Liver (tissue), 9 donors: ENCODE results near the gene ANKS3. TPM values are rescaled to one million over a fixed set of nuclear protein-coding genes. Genes with fewer than 3 reads are reported as not detected.
A peak's percentile ranks its signal among the peaks of the same experiment; 100 is the strongest.

ENCODE experiments used
- DNase-seq: peaks from one replicate; pipeline ENCODE4 v3.0.0-alpha.2; 2017; ENCODE audit warnings: low spot score
- H3K27ac ChIP-seq, 2 donors: one replicate each; pipeline ENCODE4 v1.7.0; 2013; ENCODE audit warnings: inconsistent platforms in 2 of 2, low read length in 2 of 2, control low read depth in 1 of 2, low read depth in 1 of 2, mild to moderate bottlenecking in 1 of 2
- H3K27me3 ChIP-seq, 4 donors: one replicate each; pipeline versions ENCODE4 v1.6.1 to v1.7.0; 2013; ENCODE audit warnings: low read length in 3 of 4, inconsistent platforms in 1 of 4, mild to moderate bottlenecking in 1 of 4, moderate library complexity in 1 of 4; ENCODE audit not compliant: control insufficient read depth in 4 of 4, insufficient read depth in 4 of 4
- H3K36me3 ChIP-seq, 4 donors: one replicate each; pipeline versions ENCODE4 v1.6.1 to v1.7.0; 2013; ENCODE audit warnings: low read length in 3 of 4, mild to moderate bottlenecking in 3 of 4, low read depth in 1 of 4, moderate library complexity in 1 of 4; ENCODE audit not compliant: control insufficient read depth in 4 of 4, insufficient read depth in 3 of 4
- H3K4me1 ChIP-seq, 4 donors: one replicate each; pipeline versions ENCODE4 v1.6.1 to v1.7.0; 2013; ENCODE audit warnings: low read length in 3 of 4, mild to moderate bottlenecking in 3 of 4, moderate library complexity in 1 of 4; ENCODE audit not compliant: control insufficient read depth in 4 of 4, insufficient read depth in 4 of 4
- H3K4me3 ChIP-seq, 3 donors: one replicate each; pipeline versions ENCODE4 v1.6.1 to v1.7.0; 2013; ENCODE audit warnings: low read length in 3 of 3, control low read depth in 1 of 3, low read depth in 1 of 3, mild to moderate bottlenecking in 1 of 3
- H3K9ac ChIP-seq, 2 donors: one replicate each; pipeline ENCODE4 v1.7.0; 2013; ENCODE audit warnings: low read length in 2 of 2, mild to moderate bottlenecking in 2 of 2, moderate library complexity in 2 of 2, control low read depth in 1 of 2, low read depth in 1 of 2
- H3K9me3 ChIP-seq, 4 donors: one replicate each; pipeline versions ENCODE4 v1.6.1 to v1.7.0; 2013; ENCODE audit warnings: low read length in 3 of 4; ENCODE audit not compliant: control insufficient read depth in 4 of 4
- EGR1 ChIP-seq, 2 donors: IDR thresholded peaks; 2 replicates each; pipeline ENCODE4 v1.6.1; 2016 to 2018; ENCODE audit warnings: antibody characterized with exemption in 2 of 2, low read depth in 2 of 2
- FOXA1 ChIP-seq: IDR thresholded peaks from 2 replicates; pipeline ENCODE4 v1.6.1; 2016; ENCODE audit warnings: antibody characterized with exemption
- FOXA2 ChIP-seq: IDR thresholded peaks from 2 replicates; pipeline ENCODE4 v1.6.1; 2016; ENCODE audit warnings: antibody characterized with exemption
- GABPA ChIP-seq, 2 donors: IDR thresholded peaks in 1 of 2; conservative IDR thresholded peaks in 1 of 2; 2 replicates each; pipeline ENCODE4 v1.6.1; 2016; ENCODE audit warnings: antibody characterized with exemption in 2 of 2, mild to moderate bottlenecking in 1 of 2, moderate library complexity in 1 of 2
- HNF4G ChIP-seq: IDR thresholded peaks from 2 replicates; pipeline ENCODE4 v1.6.1; 2016; ENCODE audit warnings: antibody characterized with exemption
- NR2F2 ChIP-seq: IDR thresholded peaks from 2 replicates; pipeline ENCODE4 v1.6.1; 2016; ENCODE audit warnings: antibody characterized with exemption
- RAD21 ChIP-seq, 2 donors: IDR thresholded peaks; 2 replicates each; pipeline ENCODE4 v1.6.1; 2016; ENCODE audit warnings: antibody characterized with exemption in 2 of 2, mild to moderate bottlenecking in 2 of 2
- RXRA ChIP-seq, 2 donors: IDR thresholded peaks; 2 replicates each; pipeline ENCODE4 v1.6.1; 2017 to 2018; ENCODE audit warnings: antibody characterized with exemption in 2 of 2, mild to moderate bottlenecking in 1 of 2
- SP1 ChIP-seq: IDR thresholded peaks from 2 replicates; pipeline ENCODE4 v1.6.1; 2018; ENCODE audit warnings: antibody characterized with exemption, mild to moderate bottlenecking
- TAF1 ChIP-seq: conservative IDR thresholded peaks from 2 replicates; pipeline ENCODE4 v1.6.1; 2016; ENCODE audit warnings: antibody characterized with exemption, mild to moderate bottlenecking
- YY1 ChIP-seq: IDR thresholded peaks from 2 replicates; pipeline ENCODE4 v1.6.1; 2016; ENCODE audit warnings: antibody characterized with exemption, mild to moderate bottlenecking
- WGBS: extraction: QIAGEN DNeasy Blood & Tissue Kit; methylation state at CpG from one replicate; pipeline ENCODE4 v1.1.7; 2013; 5-methylcytosine and 5-hydroxymethylcytosine counted together
- polyA plus RNA-seq, 2 donors: library from polyadenylated mRNA; stranded (reverse) in 1 of 2; unstranded in 1 of 2; fragments of 200-250 nt in 1 of 2; fragments of >200 nt in 1 of 2; fragmentation: Nextera tagmentation in 1 of 2; extraction: Ambion mirVana in 1 of 2; gene quantifications; one replicate each; pipeline versions ENCODE4 v1.2.1 to v1.2.3, GENCODE V29; 2013 to 2015
- total RNA-seq, 2 donors: library from RNA; depleted of rRNA; stranded (reverse); fragments of >200 nt; gene quantifications; one replicate each; pipeline ENCODE4 v1.2.3, GENCODE V29; 2014
- TF ChIP-seq, protein P1 (sequence below): IDR thresholded peaks from 2 replicates; pipeline ENCODE4 v1.6.1; 2016; ENCODE audit warnings: antibody characterized with exemption
- TF ChIP-seq, protein P2 (sequence below): IDR thresholded peaks from 2 replicates; pipeline ENCODE4 v1.6.1; 2016; ENCODE audit warnings: antibody characterized with exemption
- TF ChIP-seq, protein P3 (sequence below): IDR thresholded peaks from 2 replicates; pipeline ENCODE4 v1.6.1; 2016; ENCODE audit warnings: antibody characterized with exemption, mild to moderate bottlenecking
- TF ChIP-seq, protein P4 (sequence below): fragments of 150-350 bp; IDR thresholded peaks from 2 replicates; pipeline ENCODE4 v1.5.1; 2017; ENCODE audit warnings: improper control_type of control experiment, low read depth, low read length; ENCODE audit not compliant: missing input control
- TF ChIP-seq, protein P5 (sequence below): IDR thresholded peaks from 2 replicates; pipeline ENCODE4 v1.6.1; 2016; ENCODE audit warnings: antibody characterized with exemption
- donor health status: healthy.
- donor health status: healthy.
- donor health status: healthy.
- donor health status: healthy.
- donor health status: healthy.

Gene ANKS3
- total and polyA plus RNA-seq, 4 donors, result 4.0 to 14.0 (median 4.7) TPM

DNA sequence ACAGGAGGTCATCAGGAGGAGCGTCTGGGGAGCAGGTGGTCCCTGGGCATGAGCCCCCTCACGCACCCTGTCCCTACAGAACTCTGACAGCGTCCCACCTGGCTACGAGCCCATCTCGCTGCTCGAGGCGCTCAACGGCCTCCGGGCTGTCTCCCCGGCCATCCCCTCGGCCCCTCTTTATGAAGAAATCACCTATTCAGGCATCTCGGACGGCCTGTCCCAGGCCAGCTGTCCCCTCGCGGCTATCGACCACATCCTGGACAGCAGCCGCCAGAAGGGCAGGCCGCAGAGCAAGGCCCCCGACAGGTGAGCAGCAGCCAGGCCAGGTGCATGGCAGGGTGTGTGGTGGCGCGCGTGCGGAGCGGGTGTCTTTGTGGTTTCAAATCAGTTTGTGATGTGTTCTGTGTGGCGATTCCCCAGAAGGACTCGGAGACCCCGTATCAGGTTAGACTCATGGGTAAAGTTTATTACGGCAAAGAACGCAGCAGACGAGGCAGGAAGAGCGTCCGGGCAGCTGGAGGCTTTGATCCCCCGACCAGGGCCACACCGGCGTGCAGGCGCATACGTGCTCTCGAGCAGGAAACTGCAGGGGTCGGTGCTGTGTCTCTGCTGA is 52.5 kb downstream of the ANKS3 start:
- Histone ChIP-seq H3K9ac (peak overlapping the region in 1 of 2 donors; percentile 22), H3K4me1 (peaks cover 16 to 95% (median 78%) of the 10 kb centered on the region in 4 donors), H3K36me3 (peaks cover 0 to 9% (median 5%) of the 10 kb centered on the region in 4 donors), H3K4me3 (no peak overlapping the region), H3K27ac (peak overlapping the region; percentile 91 to 98), H3K27me3 (no peaks in the 10 kb centered on the region), H3K9me3 (no peaks in the 10 kb centered on the region)
- DNase-seq, result no peak
- 78% methylated on average over 39 of the region's 39 CpGs for WGBS
- no peak for TF ChIP-seq RXRA (IDR thresholded peaks at IDR 0.05)
- no peak for TF ChIP-seq NR2F2
- TF ChIP-seq EGR1 (IDR thresholded peaks at IDR 0.05; ENCODE audit: low read depth in 2 of 2), result no peak

DNA sequence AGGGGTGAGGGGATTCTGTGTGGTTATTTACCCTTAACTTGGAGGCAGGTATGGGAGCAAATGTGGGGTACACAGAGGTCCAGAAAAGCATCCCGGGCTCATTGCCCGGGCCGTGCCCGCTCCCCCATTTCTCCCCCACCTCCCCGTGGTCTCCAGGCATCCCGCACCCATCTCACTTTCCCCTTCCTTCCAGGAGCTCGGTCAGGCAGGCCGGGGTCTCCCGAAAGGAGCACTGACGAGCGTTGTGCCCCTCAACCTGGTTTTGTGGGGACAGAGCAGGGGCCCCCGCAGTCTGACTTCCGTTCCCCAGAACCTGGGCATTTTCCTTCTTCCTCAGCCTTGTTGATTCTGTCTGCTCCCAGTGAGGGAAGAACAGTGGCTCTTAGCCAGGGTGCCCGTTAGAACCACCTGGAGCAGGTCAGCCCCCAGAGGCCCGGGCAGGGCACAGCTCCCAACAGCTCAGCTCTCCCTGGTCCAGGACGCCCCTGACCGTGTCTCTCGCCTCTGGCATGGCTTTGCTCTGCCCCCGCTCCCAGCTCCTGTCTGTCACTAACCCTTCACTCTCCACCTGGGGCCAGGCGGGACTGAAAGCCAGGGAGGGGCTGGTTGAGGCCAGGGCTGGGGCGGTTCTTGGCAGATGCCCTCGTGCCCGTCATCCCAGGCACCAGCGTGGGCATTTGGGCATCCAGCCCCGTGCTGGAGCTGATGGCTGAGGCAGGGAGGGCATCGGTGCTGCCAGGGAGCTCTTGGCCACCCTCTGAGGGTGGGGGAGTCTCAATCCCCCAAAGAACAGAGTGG is 53.2 kb downstream of the ANKS3 start:
- TF ChIP-seq YY1 (no peak), RXRA (IDR thresholded peaks at IDR 0.05) (peak in 1 of 2 donors; percentile 22), GABPA (IDR thresholded peaks at IDR 0.05 in 1 of 2, conservative IDR thresholded peaks at IDR 0.05 in 1 of 2) (no peak)
- H3K4me1 ChIP-seq, result peaks cover 21 to 95% (median 78%) of the 10 kb centered on the region in 4 donors
- H3K9ac ChIP-seq, result peak overlapping the region; percentile 22 to 59
- peaks cover 0 to 6% (median 3%) of the 10 kb centered on the region in 4 donors for H3K36me3 ChIP-seq
- peak overlapping the region; percentile 91 to 98 for H3K27ac ChIP-seq
- H3K9me3 ChIP-seq, result no peaks in the 10 kb centered on the region
- H3K4me3 ChIP-seq, result peak overlapping the region in 2 of 3 donors; percentile 28 to 35
- no peaks in the 10 kb centered on the region for H3K27me3 ChIP-seq
- no peak for DNase-seq
- 53% methylated on average over 26 of the region's 26 CpGs for WGBS

DNA sequence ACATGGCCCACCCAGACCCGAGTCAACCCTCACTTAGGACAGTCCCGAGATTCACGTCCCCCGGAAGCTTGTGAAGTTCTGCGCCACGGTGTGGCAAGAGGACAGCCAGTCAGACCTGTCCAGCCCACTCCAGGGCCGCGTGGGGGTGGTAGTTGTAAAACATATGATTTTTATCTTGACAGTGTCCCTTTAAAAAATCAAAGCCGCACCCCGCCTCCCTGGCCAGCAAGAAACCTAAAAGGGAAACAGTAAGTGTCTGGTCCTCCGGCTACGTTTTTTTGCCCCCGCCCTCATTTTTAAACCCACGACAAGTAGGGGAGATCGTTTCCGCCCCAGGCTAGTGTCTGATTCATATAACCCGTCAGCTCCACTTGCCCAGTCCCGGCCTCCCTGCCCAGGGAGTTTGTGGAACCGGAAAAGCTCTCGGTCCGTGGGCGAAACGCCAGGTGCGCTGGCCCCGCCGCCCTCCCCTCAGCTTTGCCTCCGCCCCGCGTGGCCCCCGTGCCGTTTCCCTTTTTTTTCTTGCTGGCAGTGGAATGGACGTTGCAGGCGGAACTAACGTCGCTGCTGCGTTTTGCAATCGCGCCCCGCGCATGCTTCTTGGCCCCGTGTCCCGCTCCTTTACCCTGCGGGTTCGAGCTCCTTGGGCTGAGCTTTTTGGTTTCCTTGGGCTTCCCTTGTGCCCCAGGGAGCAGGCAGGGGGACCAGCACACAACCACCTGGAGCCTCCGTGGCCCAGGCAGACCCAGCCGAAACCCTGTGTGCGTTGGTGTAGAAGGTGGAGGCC is 54.0 kb downstream of the ANKS3 start:
- Histone ChIP-seq H3K4me3 (peak overlapping the region; percentile 24 to 35 (median 28)), H3K9ac (peak overlapping the region; percentile 1 to 59), H3K4me1 (peaks cover 21 to 95% (median 77%) of the 10 kb centered on the region in 4 donors), H3K27me3 (no peaks in the 10 kb centered on the region), H3K27ac (peak overlapping the region; percentile 91 to 98), H3K36me3 (peaks cover 0 to 8% (median 3%) of the 10 kb centered on the region in 4 donors), H3K9me3 (no peaks in the 10 kb centered on the region)
- DNase-seq, result no peak
- WGBS, result 27% methylated on average over 47 of the region's 47 CpGs
- TF ChIP-seq FOXA1, result no peak
- TF ChIP-seq, protein P1, sequence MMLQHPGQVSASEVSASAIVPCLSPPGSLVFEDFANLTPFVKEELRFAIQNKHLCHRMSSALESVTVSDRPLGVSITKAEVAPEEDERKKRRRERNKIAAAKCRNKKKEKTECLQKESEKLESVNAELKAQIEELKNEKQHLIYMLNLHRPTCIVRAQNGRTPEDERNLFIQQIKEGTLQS, result no peak
- TF ChIP-seq EGR1 (IDR thresholded peaks at IDR 0.05; ENCODE audit: low read depth in 2 of 2), result no peak
- TF ChIP-seq RAD21 (IDR thresholded peaks at IDR 0.05), result no peak
- TF ChIP-seq, protein P2, sequence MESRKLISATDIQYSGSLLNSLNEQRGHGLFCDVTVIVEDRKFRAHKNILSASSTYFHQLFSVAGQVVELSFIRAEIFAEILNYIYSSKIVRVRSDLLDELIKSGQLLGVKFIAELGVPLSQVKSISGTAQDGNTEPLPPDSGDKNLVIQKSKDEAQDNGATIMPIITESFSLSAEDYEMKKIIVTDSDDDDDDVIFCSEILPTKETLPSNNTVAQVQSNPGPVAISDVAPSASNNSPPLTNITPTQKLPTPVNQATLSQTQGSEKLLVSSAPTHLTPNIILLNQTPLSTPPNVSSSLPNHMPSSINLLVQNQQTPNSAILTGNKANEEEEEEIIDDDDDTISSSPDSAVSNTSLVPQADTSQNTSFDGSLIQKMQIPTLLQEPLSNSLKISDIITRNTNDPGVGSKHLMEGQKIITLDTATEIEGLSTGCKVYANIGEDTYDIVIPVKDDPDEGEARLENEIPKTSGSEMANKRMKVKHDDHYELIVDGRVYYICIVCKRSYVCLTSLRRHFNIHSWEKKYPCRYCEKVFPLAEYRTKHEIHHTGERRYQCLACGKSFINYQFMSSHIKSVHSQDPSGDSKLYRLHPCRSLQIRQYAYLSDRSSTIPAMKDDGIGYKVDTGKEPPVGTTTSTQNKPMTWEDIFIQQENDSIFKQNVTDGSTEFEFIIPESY, result no peak
- TF ChIP-seq TAF1, result no peak
- TF ChIP-seq RXRA (IDR thresholded peaks at IDR 0.05), result peak in 1 of 2 donors; percentile 6
- TF ChIP-seq GABPA (IDR thresholded peaks at IDR 0.05 in 1 of 2, conservative IDR thresholded peaks at IDR 0.05 in 1 of 2), result peak in 1 of 2 donors; percentile 62
- TF ChIP-seq HNF4G, result peak; percentile 6
- no peak for TF ChIP-seq NR2F2
- TF ChIP-seq, protein P3, sequence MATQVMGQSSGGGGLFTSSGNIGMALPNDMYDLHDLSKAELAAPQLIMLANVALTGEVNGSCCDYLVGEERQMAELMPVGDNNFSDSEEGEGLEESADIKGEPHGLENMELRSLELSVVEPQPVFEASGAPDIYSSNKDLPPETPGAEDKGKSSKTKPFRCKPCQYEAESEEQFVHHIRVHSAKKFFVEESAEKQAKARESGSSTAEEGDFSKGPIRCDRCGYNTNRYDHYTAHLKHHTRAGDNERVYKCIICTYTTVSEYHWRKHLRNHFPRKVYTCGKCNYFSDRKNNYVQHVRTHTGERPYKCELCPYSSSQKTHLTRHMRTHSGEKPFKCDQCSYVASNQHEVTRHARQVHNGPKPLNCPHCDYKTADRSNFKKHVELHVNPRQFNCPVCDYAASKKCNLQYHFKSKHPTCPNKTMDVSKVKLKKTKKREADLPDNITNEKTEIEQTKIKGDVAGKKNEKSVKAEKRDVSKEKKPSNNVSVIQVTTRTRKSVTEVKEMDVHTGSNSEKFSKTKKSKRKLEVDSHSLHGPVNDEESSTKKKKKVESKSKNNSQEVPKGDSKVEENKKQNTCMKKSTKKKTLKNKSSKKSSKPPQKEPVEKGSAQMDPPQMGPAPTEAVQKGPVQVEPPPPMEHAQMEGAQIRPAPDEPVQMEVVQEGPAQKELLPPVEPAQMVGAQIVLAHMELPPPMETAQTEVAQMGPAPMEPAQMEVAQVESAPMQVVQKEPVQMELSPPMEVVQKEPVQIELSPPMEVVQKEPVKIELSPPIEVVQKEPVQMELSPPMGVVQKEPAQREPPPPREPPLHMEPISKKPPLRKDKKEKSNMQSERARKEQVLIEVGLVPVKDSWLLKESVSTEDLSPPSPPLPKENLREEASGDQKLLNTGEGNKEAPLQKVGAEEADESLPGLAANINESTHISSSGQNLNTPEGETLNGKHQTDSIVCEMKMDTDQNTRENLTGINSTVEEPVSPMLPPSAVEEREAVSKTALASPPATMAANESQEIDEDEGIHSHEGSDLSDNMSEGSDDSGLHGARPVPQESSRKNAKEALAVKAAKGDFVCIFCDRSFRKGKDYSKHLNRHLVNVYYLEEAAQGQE, result no peak
- TF ChIP-seq SP1, result no peak
- TF ChIP-seq, protein P4, sequence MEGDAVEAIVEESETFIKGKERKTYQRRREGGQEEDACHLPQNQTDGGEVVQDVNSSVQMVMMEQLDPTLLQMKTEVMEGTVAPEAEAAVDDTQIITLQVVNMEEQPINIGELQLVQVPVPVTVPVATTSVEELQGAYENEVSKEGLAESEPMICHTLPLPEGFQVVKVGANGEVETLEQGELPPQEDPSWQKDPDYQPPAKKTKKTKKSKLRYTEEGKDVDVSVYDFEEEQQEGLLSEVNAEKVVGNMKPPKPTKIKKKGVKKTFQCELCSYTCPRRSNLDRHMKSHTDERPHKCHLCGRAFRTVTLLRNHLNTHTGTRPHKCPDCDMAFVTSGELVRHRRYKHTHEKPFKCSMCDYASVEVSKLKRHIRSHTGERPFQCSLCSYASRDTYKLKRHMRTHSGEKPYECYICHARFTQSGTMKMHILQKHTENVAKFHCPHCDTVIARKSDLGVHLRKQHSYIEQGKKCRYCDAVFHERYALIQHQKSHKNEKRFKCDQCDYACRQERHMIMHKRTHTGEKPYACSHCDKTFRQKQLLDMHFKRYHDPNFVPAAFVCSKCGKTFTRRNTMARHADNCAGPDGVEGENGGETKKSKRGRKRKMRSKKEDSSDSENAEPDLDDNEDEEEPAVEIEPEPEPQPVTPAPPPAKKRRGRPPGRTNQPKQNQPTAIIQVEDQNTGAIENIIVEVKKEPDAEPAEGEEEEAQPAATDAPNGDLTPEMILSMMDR, result no peak
- TF ChIP-seq FOXA2, result no peak
- peak; percentile 63 for TF ChIP-seq YY1
- TF ChIP-seq, protein P5, sequence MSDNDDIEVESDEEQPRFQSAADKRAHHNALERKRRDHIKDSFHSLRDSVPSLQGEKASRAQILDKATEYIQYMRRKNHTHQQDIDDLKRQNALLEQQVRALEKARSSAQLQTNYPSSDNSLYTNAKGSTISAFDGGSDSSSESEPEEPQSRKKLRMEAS, result peak; percentile 46
